NCI-H187 (cell line): ENCODE measurements around the gene NPTXR.

Source experiments
- DNase-seq, 2 experiments: peaks; one replicate each; lab custom pipeline; 2025; lab: John Stamatoyannopoulos, UW

Gene NPTXR

GRCh38 chr22:38852522-38852921 lies 8.7 kb upstream of the NPTXR start:
- no peak for DNase-seq

DNA sequence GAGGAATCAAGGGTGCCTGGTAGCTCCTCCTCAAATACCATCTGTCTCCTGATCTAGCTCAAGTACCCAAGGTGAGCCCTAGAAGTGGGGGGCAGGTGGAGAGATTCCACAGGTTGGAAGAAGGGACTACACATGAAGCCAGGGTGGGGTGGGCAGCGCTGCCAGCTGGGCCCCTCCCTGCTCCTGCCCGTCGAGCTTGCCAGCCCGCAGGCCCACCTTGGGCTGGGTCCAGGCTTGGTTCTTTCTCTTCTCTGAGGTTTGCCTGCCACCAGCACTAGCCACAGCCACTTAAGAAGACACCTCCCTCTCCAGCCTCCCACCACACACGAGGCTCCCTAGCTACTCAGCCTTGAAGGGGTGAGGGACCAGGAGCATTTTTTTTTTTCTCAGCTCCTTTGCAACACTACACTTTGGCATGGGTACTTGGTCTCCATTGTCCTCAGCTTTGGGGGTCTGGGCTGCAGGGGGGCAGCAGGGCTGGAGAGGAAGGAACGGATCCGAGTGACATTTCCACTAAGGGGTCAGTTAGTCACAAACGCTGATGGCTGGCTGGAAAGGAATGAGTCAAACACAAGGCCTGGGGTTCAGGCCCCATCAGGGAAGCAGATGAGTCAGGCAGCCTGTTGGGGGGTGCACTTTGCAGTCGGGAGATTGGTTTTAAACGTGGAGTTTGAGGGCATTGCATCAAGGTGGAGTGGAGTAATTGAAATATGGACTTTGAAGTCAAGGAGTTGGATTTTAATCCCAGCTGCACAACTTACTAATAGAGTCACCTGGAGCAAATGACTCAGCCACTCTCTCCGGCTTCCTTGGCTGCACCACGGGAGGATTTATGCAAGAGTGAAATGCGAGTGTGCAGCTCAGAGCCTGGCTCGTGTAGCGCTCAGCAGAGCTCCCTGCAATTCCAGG lies 7.4 kb upstream of the NPTXR start:
- no peak for DNase-seq

- DNase-seq: no peak
Measured at GRCh38 chr22:38850399-38850798, 6.6 kb upstream of the NPTXR start.

DNA sequence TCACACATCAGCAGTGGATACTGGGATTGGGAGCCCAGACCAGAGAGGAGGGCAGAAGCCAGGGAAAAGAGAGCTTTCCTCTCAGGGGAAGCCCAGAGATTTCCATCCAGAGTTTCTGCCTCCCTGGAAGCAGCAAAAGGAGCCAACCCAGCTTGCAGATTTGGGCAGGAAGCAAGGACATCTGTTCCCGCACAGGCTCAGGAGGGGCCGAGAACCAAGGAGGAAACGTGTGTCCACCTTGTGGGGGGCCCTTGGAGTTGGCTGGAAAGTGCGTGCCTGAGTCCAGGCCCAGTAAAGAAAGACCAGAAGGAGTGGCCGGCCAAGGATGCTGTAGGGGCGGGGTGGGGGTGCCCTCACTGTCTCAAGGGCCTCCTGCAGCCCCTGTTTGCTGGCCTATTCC lies 6.0 kb upstream of the NPTXR start:
- DNase-seq: no peak

- DNase-seq: no peak
Measured at GRCh38 chr22:38846412-38846811, 2.6 kb upstream of the NPTXR start.

DNA sequence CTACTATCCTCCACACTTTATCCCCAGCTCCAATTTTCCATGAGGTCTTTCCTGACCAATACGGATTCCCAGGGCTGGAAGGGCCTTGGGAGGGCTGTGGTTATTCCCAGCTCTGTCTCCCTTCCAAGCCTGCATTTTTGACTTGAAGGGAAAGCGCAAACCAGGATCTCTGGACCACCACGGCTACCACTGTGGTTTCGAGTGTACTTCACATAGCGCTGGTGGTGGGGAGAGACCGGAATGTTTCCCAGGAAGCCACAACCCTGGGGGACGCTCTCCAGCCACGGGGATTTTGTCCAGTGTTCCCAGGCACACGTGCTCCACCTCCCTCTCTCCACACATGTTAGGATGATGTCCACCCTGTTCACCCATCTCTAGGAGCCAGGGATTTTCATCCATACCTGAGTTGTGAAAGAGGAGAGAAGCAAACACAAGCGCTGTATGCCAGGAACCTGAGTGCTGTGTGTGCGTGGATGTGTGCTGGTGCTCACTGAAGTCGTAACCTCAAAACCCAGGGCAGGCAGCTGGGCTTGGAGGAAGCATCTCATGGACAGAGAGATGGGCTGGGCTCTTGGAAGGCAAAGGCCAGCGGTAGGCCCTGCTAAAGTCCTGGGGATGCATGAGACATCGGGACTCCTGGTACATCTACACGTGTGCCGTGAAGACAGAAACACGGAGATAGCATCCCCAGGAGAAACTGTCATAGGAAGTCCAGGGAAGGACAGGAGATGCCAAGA lies 1.3 kb upstream of the NPTXR start:
- DNase-seq: no peak

GRCh38 chr22:38844315-38845003 lies 631 bp upstream of the NPTXR start:
- no peak for DNase-seq

DNA sequence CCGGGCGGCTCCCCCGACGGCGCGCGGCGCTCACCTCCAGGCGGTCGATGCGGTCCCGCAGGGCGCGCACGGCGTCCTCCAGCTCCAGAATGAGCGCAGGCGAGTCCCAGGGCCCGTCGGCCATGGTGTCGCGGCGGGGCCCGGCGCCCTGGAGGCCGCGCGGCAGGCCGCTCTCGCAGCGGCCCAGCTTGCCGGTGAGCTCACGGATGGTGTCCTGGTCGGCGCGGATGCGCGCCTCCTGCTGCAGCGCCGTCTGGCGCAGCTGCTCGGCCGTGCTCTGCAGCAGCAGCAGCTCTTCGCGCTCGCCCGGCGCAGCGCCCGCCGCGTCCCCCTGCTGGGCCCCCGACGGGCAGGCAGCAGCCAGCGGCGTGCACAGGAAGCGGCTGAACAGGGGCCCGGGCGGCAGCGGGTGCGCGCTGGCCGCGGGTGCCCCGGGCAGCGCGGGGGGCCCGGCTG lies 599 bp downstream of the NPTXR start:
- DNase-seq: peak in 1 of 2 experiments; percentile 11

- no peak for DNase-seq
Measured at GRCh38 chr22:38842512-38843200, 1.2 kb downstream of the NPTXR start.

DNA sequence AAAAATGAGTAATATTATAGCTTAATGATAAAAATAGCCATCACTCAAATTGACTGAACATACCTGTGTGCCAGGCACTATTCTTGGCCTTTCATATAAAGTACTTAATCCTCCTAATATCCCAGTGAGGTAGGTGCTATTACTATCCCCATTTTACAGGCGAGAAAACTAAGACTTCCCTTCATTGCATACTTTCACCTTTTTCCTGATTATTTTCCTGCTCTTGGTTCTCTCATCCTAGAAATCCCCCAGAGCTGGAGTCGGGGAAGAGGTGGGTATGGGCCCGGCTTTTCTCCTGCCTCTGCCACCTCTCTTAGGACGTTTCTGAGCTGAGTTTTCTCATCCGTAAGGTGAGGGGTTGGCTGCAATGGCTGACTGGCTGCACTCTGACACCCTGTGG lies 2.2 kb downstream of the NPTXR start:
- DNase-seq: no peak

- DNase-seq: no peak
Measured at GRCh38 chr22:38841211-38841610, 2.6 kb downstream of the NPTXR start.

- no peak for DNase-seq
Measured at GRCh38 chr22:38840129-38840528, 3.7 kb downstream of the NPTXR start.

DNA sequence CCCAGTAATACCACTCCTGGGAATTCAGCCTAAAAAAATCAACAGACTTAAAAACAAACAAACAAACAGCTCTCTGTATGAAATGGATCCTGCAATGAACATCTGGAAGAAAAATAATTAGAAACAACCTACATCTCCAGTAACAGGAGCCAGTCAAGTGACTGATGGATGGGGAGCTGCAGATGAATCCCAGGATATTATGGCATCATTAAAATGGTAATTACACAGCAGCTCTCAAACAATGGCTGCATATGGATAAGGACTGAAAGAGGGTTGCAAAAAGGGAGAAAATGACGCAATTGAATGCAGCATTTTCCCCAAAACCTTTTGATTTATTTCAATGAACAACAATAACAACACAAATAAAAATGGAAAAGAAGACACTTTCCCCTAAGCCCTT lies 4.1 kb downstream of the NPTXR start:
- DNase-seq: no peak

DNA sequence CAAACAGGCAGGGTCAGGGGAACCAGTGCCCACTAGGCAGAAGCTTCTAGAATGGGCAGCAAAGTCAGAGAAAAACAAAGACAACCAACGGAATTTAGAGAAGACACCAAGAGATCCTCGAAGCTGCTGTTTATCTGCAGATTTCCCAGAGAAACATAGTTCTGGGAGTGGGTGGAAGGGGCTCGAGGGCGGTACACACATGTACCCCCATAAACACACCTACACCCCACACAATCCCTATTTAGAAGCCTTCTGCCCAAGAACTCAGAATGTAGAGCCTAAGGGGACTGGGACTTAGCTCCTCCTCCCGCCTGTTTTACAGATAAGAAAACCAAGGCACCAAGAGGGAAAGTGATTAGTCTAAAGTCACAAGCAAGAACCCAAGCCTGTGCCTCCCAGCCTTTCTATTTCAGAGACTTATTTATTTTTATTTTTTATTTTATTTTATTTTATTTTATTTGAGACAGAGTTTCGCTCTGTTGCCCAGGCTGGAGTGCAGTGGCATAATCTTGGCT lies 6.4 kb downstream of the NPTXR start:
- DNase-seq: no peak

GRCh38 chr22:38835888-38836301 lies 7.9 kb downstream of the NPTXR start:
- DNase-seq: no peak

GRCh38 chr22:38834991-38835390 lies 8.8 kb downstream of the NPTXR start:
- no peak for DNase-seq

DNA sequence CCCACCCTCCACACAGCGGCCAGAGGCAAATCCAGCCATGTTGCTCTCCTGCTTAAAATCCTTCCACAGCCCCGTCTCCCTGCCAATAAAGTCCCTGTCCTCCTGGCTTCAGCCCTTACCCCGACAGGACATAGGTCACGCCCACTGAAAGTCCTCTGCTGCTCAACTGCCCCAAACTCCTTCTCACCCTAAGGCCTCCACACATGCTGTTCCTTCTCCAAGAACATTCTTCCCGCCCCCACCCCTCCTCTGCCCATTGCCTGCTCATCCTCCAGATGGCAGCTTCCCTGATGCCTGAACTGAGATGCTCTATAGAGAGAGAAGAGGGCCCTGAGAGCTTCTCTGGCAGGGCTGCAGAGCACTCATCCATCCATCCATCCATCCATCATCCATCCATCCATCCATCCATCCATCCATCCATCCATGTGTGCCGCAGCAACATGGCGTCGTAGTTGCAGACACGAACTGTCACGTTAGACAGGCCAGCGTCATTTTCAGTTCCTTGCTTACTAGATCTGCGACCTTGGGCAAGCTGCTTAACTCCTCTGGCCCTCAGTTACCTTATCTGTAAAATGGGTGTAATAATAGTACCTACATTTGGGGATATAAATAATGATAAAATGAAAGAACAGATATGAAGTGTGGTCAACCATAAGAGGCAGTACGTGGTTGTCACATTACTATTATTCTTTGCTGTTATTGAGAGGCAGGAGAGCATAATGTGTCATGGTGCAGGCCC lies 9.4 kb downstream of the NPTXR start:
- no peak for DNase-seq

DNA sequence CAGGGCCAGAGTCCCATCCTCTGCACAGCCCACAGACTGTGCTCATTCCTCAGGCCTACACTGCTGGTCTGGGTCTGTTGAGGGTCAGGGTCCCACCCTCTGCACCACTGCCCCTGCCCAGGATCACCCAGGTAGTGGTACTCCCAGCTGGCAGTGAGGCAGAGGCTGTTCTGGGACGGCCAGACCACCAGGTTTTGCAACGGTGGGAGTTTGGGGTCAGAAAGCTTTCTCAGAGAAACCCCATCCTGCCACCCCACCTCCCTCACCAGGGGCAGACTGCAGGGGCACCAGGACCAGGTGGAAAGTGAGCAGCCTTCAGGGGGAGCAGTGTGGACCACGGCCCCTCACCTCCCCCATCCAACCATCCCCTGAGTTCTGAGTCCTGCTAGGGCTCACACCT lies 10.8 kb downstream of the NPTXR start:
- no peak for DNase-seq

- DNase-seq: no peak
Measured at GRCh38 chr22:38832005-38832978, 11.5 kb downstream of the NPTXR start.
